PC-3 (cell line): ENCODE results near the gene TP53I11.

Source experiments
- CTCF ChIP-seq: fragments of 300-600 bp; sonication (generic); conservative IDR thresholded peaks from 2 replicates; pipeline ENCODE4 v1.5.1; 2017; ENCODE audit warnings: antibody characterized with exemption, low read depth, mild to moderate bottlenecking, low read length
- EZH2 ChIP-seq: fragments of 300-600 bp; sonication (generic); IDR thresholded peaks from one replicate; pipeline ENCODE4 v1.6.1; 2017; ENCODE audit warnings: antibody characterized with exemption, mild to moderate bottlenecking, low read length; ENCODE audit not compliant: unreplicated experiment
- EZH2phosphoT487 ChIP-seq: fragments of 300-600 bp; sonication (generic); IDR thresholded peaks from 2 replicates; pipeline ENCODE4 v1.6.1; 2018; ENCODE audit warnings: mild to moderate bottlenecking, antibody characterized with exemption, low read length, borderline replicate concordance

GRCh38 chr11:44990665-44991064, 40.0 kb upstream of the TP53I11 start:
- TF ChIP-seq CTCF, result no peak
- no peak for TF ChIP-seq EZH2
- TF ChIP-seq EZH2phosphoT487, result no peak
